ENCODE data around the gene PIEZO2.

Gene PIEZO2

DNA sequence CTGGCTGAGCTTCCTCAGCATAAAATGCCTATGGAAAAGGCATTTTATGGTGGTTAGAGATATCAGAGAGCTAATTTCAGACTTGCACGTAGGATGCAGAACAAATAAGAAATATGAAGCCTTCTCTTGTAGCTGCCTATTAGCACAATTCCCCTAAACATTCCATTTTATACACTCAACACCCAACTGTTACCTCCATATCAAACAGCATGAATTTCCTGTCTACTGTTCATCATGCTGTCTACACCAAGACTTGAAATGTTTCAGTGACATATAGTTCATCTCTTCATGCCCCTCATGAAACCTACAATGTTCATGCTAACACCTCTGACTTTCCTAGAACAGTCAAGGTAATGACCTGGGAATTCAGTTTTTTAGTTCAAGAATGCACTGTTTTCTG is 249.9 kb downstream of the PIEZO2 start:
- Histone ChIP-seq H4K20me1 (ENCODE audit: control insufficient read depth, insufficient read depth, low read depth, low read length) (no peaks in the 10 kb centered on the region), H3K9me2 (replicated peaks; ENCODE audit: control insufficient read depth, low read length) (no peaks in the 10 kb centered on the region), H3K36me3 (ENCODE audit: control insufficient read depth, low read length) (no peaks in the 10 kb centered on the region), H3K4me3 (ENCODE audit: low read length) (no peak overlapping the region), H3K4me2 (ENCODE audit: low read length) (no peak overlapping the region), H3K4me1 (ENCODE audit: control insufficient read depth, low read length) (no peaks in the 10 kb centered on the region), H3K79me2 (ENCODE audit: control insufficient read depth, low read length) (no peaks in the 10 kb centered on the region), H3K27ac (ENCODE audit: low read depth, low read length) (no peak overlapping the region), H3K27me3 (ENCODE audit: control insufficient read depth, low read length) (no peaks in the 10 kb centered on the region), H3K9me3 (ENCODE audit: control insufficient read depth, insufficient read depth, low read length) (no peaks in the 10 kb centered on the region), H3F3A (ENCODE audit: control insufficient read depth, insufficient read depth) (no peaks in the 10 kb centered on the region)
- TF ChIP-seq EZH2phosphoT487 (IDR thresholded peaks at IDR 0.05; ENCODE audit: borderline replicate concordance, low read length) (no peak), CTCF (IDR thresholded peaks at IDR 0.05; ENCODE audit: low read depth, low read length, poor library complexity, severe bottlenecking) (no peak)

GRCh38 chr18:10898417-10898974 is 250.9 kb downstream of the PIEZO2 start:
- no peaks in the 10 kb centered on the region for H3K27me3 ChIP-seq (ENCODE audit: control insufficient read depth, low read length)
- H3K4me3 ChIP-seq (ENCODE audit: low read length), result no peak overlapping the region

DNA sequence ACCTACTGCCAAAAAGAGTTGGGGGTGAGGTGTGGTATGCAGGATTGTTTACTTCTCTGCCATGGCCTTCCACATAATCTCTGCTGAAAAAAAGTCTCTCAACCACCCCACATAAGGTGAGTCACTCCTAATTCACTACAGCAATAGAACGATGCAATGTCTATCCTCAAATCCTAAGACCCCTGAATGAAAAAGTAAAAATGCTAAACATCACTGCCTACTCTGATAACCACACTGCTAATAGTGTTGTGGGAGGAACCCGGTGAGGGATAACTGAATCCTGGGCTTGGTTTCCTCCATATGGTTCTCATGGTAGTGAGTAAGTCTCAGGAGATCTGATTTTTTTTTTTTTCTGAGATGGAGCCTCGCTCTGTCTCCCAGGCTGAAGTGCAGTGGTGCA is 252.5 kb downstream of the PIEZO2 start:
- Histone ChIP-seq H4K20me1 (ENCODE audit: control insufficient read depth, insufficient read depth, low read depth, low read length) (no peaks in the 10 kb centered on the region), H3K4me1 (ENCODE audit: control insufficient read depth, low read length) (no peaks in the 10 kb centered on the region), H3F3A (ENCODE audit: control insufficient read depth, insufficient read depth) (no peaks in the 10 kb centered on the region), H3K4me3 (ENCODE audit: low read length) (no peak overlapping the region), H3K27me3 (ENCODE audit: control insufficient read depth, low read length) (no peaks in the 10 kb centered on the region), H3K79me2 (ENCODE audit: control insufficient read depth, low read length) (no peaks in the 10 kb centered on the region), H3K4me2 (ENCODE audit: low read length) (no peak overlapping the region), H3K36me3 (ENCODE audit: control insufficient read depth, low read length) (no peaks in the 10 kb centered on the region), H3K27ac (ENCODE audit: low read depth, low read length) (no peak overlapping the region), H3K9me2 (replicated peaks; ENCODE audit: control insufficient read depth, low read length) (no peaks in the 10 kb centered on the region), H3K9me3 (ENCODE audit: control insufficient read depth, insufficient read depth, low read length) (no peaks in the 10 kb centered on the region)
- no peak for TF ChIP-seq EZH2phosphoT487 (IDR thresholded peaks at IDR 0.05; ENCODE audit: borderline replicate concordance, low read length)
- TF ChIP-seq CTCF (IDR thresholded peaks at IDR 0.05; ENCODE audit: low read depth, low read length, poor library complexity, severe bottlenecking), result no peak

More at GRCh38 chr18:10898417-10898974, 250.9 kb downstream of the PIEZO2 start:
- H3K79me2 ChIP-seq (ENCODE audit: control insufficient read depth, low read length), result no peaks in the 10 kb centered on the region
- TF ChIP-seq CTCF (IDR thresholded peaks at IDR 0.05; ENCODE audit: low read depth, low read length, poor library complexity, severe bottlenecking) (no peak), EZH2phosphoT487 (IDR thresholded peaks at IDR 0.05; ENCODE audit: borderline replicate concordance, low read length) (no peak)
- H4K20me1 ChIP-seq (ENCODE audit: control insufficient read depth, insufficient read depth, low read depth, low read length), result no peaks in the 10 kb centered on the region
- no peaks in the 10 kb centered on the region for H3F3A ChIP-seq (ENCODE audit: control insufficient read depth, insufficient read depth)
- no peak overlapping the region for H3K4me2 ChIP-seq (ENCODE audit: low read length)
- no peaks in the 10 kb centered on the region for H3K36me3 ChIP-seq (ENCODE audit: control insufficient read depth, low read length)
- H3K9me3 ChIP-seq (ENCODE audit: control insufficient read depth, insufficient read depth, low read length), result no peaks in the 10 kb centered on the region
- H3K27ac ChIP-seq (ENCODE audit: low read depth, low read length), result no peak overlapping the region
- no peaks in the 10 kb centered on the region for H3K4me1 ChIP-seq (ENCODE audit: control insufficient read depth, low read length)
- no peaks in the 10 kb centered on the region for H3K9me2 ChIP-seq (replicated peaks; ENCODE audit: control insufficient read depth, low read length)

Data from DOHH2 (cell line).